ENCODE data around the gene KAT14.
"Not testable (repeated sequence)": the region's sequence is repeated elsewhere in the genome, so short reads cannot be mapped to it uniquely, and the experiment has no call there.

GRCh38 chr20:18180366-18180765 is 42.7 kb downstream of the KAT14 start:
- TF ChIP-seq CTCF, POLR2AphosphoS5, POLR2A (IDR thresholded peaks at IDR 0.05): not testable (repeated sequence)

All from gastroesophageal sphincter (tissue), 3 donors.